K562 (cell line): ENCODE measurements around the gene BRMS1. TPM values are rescaled to one million over a fixed set of nuclear protein-coding genes. Genes with fewer than 3 reads are reported as not detected.
A peak's percentile ranks its signal among the peaks of the same experiment; 100 is the strongest.

Experiments
- ATAC-seq: fragments of 200-7000 bp; cut with Tn5 transposase; 3 replicates; pipeline ENCODE4 v1.9.1; 2020; ENCODE audit warnings: moderate library complexity
- BruUV-seq: library from RNA; stranded (reverse); fragments of 400-500 nt; replicated peaks from 2 replicates; lab custom pipeline; 2021; lab: Mats Ljungman, UMichigan
- CTCF ChIA-PET: fragments of 300-600 bp; formaldehyde crosslinking; extraction: SDS; loops from one replicate; lab custom pipeline; 2021; ENCODE audit warnings: low intra/inter-chr PET ratio; lab: Yijun Ruan, JAX
- POLR2A ChIA-PET: fragments of 300-600, 350-650 bp; sonication (Branson Sonifier 250); formaldehyde crosslinking; extraction: SDS; loops from one replicate; lab custom pipeline; 2021; ENCODE audit warnings: antibody characterized with exemption, inconsistent platforms; lab: Yijun Ruan, JAX
- DNase-seq, 4 experiments: peaks; one replicate each; pipeline versions ENCODE4 v3.0.0 to v3.0.0-alpha.2; 2011 to 2018; ENCODE audit warnings: low spot score in 3 of 4, mixed read lengths in 3 of 4; ENCODE audit errors: extremely low read depth in 1 of 4
- FAIRE-seq: peaks from 2 replicates; lab custom pipeline; 2011; peaks lifted over from hg19 to GRCh38; lab: Jason Lieb, UNC
- H2AFZ ChIP-seq: 2 replicates; pipeline ENCODE4 v1.6.0; 2011; ENCODE audit warnings: low read depth, low read length, control low read depth, inconsistent platforms
- H3K27ac ChIP-seq: fragments of 200-600 bp; 3 replicates; pipeline ENCODE4 v1.8.0; 2011; ENCODE audit warnings: low read depth, mild to moderate bottlenecking, control low read depth, inconsistent platforms, low read length, moderate library complexity, mixed read lengths; ENCODE audit errors: extremely low read depth
- H3K27me3 ChIP-seq, 2 experiments: fragments of 300-600 bp in 1 of 2; 2 replicates in 1 of 2; 3 replicates in 1 of 2; pipeline versions ENCODE4 v1.6.0 to v1.8.0; 2011; ENCODE audit warnings: inconsistent platforms in 2 of 2, low read length in 2 of 2, mild to moderate bottlenecking in 1 of 2, mixed read lengths in 1 of 2, moderate library complexity in 1 of 2; ENCODE audit not compliant: control insufficient read depth in 2 of 2, insufficient read depth in 2 of 2
- H3K36me3 ChIP-seq: fragments of 300-600 bp; 3 replicates; pipeline ENCODE4 v1.8.0; 2011; ENCODE audit warnings: mild to moderate bottlenecking, low read length, inconsistent platforms; ENCODE audit not compliant: control insufficient read depth, insufficient read depth
- H3K4me1 ChIP-seq, 2 experiments: fragments of 200-600 bp in 1 of 2; replicated peaks in 1 of 2; 2 replicates in 1 of 2; 3 replicates in 1 of 2; pipeline versions ENCODE4 v1.5.1 to v1.8.0; 2011; ENCODE audit warnings: inconsistent platforms in 2 of 2, low read length in 2 of 2, mild to moderate bottlenecking in 1 of 2, mixed read lengths in 1 of 2, moderate library complexity in 1 of 2; ENCODE audit not compliant: control insufficient read depth in 2 of 2, insufficient read depth in 2 of 2
- H3K4me2 ChIP-seq: 2 replicates; pipeline ENCODE4 v1.6.1; 2011; ENCODE audit warnings: low read length, control low read depth, inconsistent platforms, mixed read lengths; ENCODE audit not compliant: insufficient read depth
- H3K4me3 ChIP-seq: fragments of 200-600 bp; sonication (generic), shearing (Covaris generic); 2 replicates; pipeline ENCODE4 v1.5.1; 2016; ENCODE audit warnings: control low read depth, inconsistent platforms
- H3K79me2 ChIP-seq: fragments of 200-600 bp; 3 replicates; pipeline ENCODE4 v1.8.0; 2011; ENCODE audit warnings: low read length, inconsistent platforms; ENCODE audit not compliant: control insufficient read depth, insufficient read depth
- H3K9ac ChIP-seq, 2 experiments: 2 replicates each; pipeline versions ENCODE4 v1.6.0 to v1.6.1; 2011; ENCODE audit warnings: low read depth in 2 of 2, low read length in 2 of 2, control low read depth in 1 of 2, inconsistent platforms in 1 of 2, mild to moderate bottlenecking in 1 of 2, mixed read lengths in 1 of 2; ENCODE audit not compliant: insufficient read depth in 1 of 2
- H3K9me1 ChIP-seq: one replicate; pipeline ENCODE4 v1.6.0; 2011; ENCODE audit warnings: inconsistent platforms, mild to moderate bottlenecking, low read length, moderate library complexity; ENCODE audit not compliant: control insufficient read depth, insufficient read depth
- H3K9me3 ChIP-seq: replicated peaks from 2 replicates; pipeline ENCODE4 v1.5.1; 2011; ENCODE audit warnings: low read depth, low read length, inconsistent platforms; ENCODE audit not compliant: control insufficient read depth, insufficient read depth
- H4K20me1 ChIP-seq: replicated peaks from 2 replicates; pipeline ENCODE4 v1.6.1; 2011; ENCODE audit warnings: low read length, inconsistent platforms, mixed read lengths; ENCODE audit not compliant: control insufficient read depth, insufficient read depth
- ILK ChIP-seq: fragments of 450-650 bp; IDR thresholded peaks from 2 replicates; pipeline ENCODE4 v1.6.1; 2016; ENCODE audit warnings: missing genetic modification characterization, low read depth, mild to moderate bottlenecking, missing compliant biosample characterization, moderate library complexity, borderline replicate concordance
- MNT ChIP-seq, 2 experiments: fragments of 450-650 bp; conservative IDR thresholded peaks; 2 replicates each; pipeline ENCODE4 v1.6.1; 2017; ENCODE audit warnings: mild to moderate bottlenecking in 2 of 2, moderate library complexity in 2 of 2
- POLR2A ChIP-seq: fragments of 450-650 bp; conservative IDR thresholded peaks from 2 replicates; pipeline ENCODE4 v1.6.1; 2016
- REST ChIP-seq, 2 experiments: fragments of 450-650 bp; formaldehyde crosslinking in 1 of 2; IDR thresholded peaks; 2 replicates each; pipeline versions ENCODE4 v1.4.0 to v1.6.1; 2014 to 2020; ENCODE audit warnings: mild to moderate bottlenecking in 2 of 2, borderline replicate concordance in 1 of 2, low read depth in 1 of 2
- SP1 ChIP-seq: sonication (generic); formaldehyde crosslinking; IDR thresholded peaks from 2 replicates; pipeline ENCODE4 v1.8.1; 2022; ENCODE audit warnings: mild to moderate bottlenecking, missing genetic modification reagents
- ZNF586 ChIP-seq: fragments of 450-650 bp; formaldehyde crosslinking; conservative IDR thresholded peaks from 2 replicates; pipeline ENCODE4 v1.4.0; 2020; ENCODE audit warnings: mild to moderate bottlenecking, moderate library complexity
- WGBS: fragments of 100-300 bp; shearing (Covaris generic); methylation state at CpG from one replicate; pipeline ENCODE4 v1.1.6; 2016; ENCODE audit warnings: low coverage, mixed read lengths; ENCODE audit not compliant: insufficient coverage; ENCODE audit errors: missing lambda C conversion rate; 5-methylcytosine and 5-hydroxymethylcytosine counted together
- in situ Hi-C: fragments of 300-500 bp; cut with MboI; formaldehyde crosslinking; loops from 4 replicates; pipeline ENCODE4 v1.15.0; 2018; ENCODE audit warnings: inconsistent platforms, mixed read lengths
- intact Hi-C: fragments of 100-400 bp; cut with micrococcal nuclease; formaldehyde crosslinking; loops from 2 replicates; pipeline ENCODE4 v1.14.2; 2022
- polyA plus RNA-seq, 8 experiments: library from polyadenylated mRNA; depleted of rRNA in 4 of 8; stranded (reverse) in 5 of 8; unstranded in 3 of 8; fragments of >200 nt; fragmentation: Nextera tagmentation in 2 of 8; fragmentation: Illumina TruSeq in 1 of 8; extraction: Ambion mirVana in 2 of 8; extraction: Trizol in 1 of 8; gene quantifications; 2 replicates each; pipeline versions ENCODE4 v1.2.1 to v1.2.3, GENCODE V29; 2011 to 2014; ENCODE audit warnings: inconsistent platforms in 1 of 8, missing spikeins in 1 of 8
- total RNA-seq, 7 experiments: library from RNA; depleted of rRNA in 6 of 7; stranded (reverse); fragments of >200 nt in 6 of 7; fragmentation: Illumina TruSeq in 2 of 7; extraction: Trizol in 2 of 7; gene quantifications; 2 replicates each; pipeline versions ENCODE4 v1.2.1 to v1.2.3, GENCODE V29; 2011 to 2021; ENCODE audit warnings: low replicate concordance in 1 of 7

BRMS1 gene
- total and polyA plus RNA-seq, 9 of the 15 experiments (the other 6 are each of a cell fraction or from before 2014, with no cell fraction given): 2.2 to 78.8 (median 33.4) TPM

GRCh38 chr11:66336234-66337102 is 8.4 kb downstream of the BRMS1 start, which contains the start of gene RIN1:
TSS of gene RIN1 (minus strand) at chr11:66336434. CDS start at chr11:66336402, 32 bp downstream.
- Histone ChIP-seq H3K79me2 (no peaks in the 10 kb centered on the region), H3K27me3 (no peaks in the 10 kb centered on the region), H3K36me3 (peaks cover 43% of the 10 kb centered on the region; the same call in 2 of the 3 replicates), H3K4me1 (peaks cover 7 to 55% of the 10 kb centered on the region in 2 experiments; a peak in 4 of 5 replicates), H3K9me3 (no peaks in the 10 kb centered on the region), H3K27ac (no peak within 1 kb of the TSS), H2AFZ (0 out of 2 replicates have a peak within 1 kb of the TSS, but pooled peaks have one; percentile 8), H4K20me1 (peaks cover 3% of the 10 kb centered on the region; the same call in 1 of the 2 replicates), H3K4me3 (no peak within 1 kb of the TSS), H3K9me1 (no peaks in the 10 kb centered on the region), H3K9ac (peak within 1 kb of the TSS in 1 of 2 experiments; percentile 80; a peak in 2 of 4 replicates), H3K4me2 (no peak within 1 kb of the TSS; the same call in 1 of the 2 replicates)
- ATAC-seq (peak; percentile 89), DNase-seq (peak; percentile 81 to 85 (median 84)), FAIRE-seq (peak; percentile 93)
- WGBS: 40% methylated on average over 17 of the region's 22 CpGs
- BruUV-seq: no TSS peak
- ChIA-PET CTCF (interaction anchor here (0.6 to 1.7 kb wide), 3 partner anchors 25 to 447 kb away, joined by 4 to 8 read pairs (median 8); no protein-coding TSS in a partner anchor), POLR2A (interaction anchor here (0.6 to 1.0 kb wide), 5 partner anchors 8 to 729 kb away, joined by 3 to 6 read pairs (median 3); partner anchors contain the start of genes BRMS1 and YIF1A)
- in situ Hi-C loops (no loop called here), intact Hi-C loops (loop anchor here (1.0 kb wide), 1 partner anchor 24 kb away; no protein-coding TSS in a partner anchor)
- TF ChIP-seq SP1 (CRISPR knock-in tag) (peak; percentile 48; the same call in 1 of the 2 replicates), MNT (conservative IDR thresholded peaks at IDR 0.05) (peak in 1 of 2 experiments; percentile 73; a peak in 2 of 4 replicates), ILK (no peak), POLR2A (peak; percentile 45; the same call in 1 of the 2 replicates), REST (IDR thresholded peaks at IDR 0.05; ENCODE audit: borderline replicate concordance) (peak; percentile 65), REST (CRISPR knock-in tag; IDR thresholded peaks at IDR 0.05; ENCODE audit: low read depth) (peak; percentile 73), ZNF586 (CRISPR knock-in tag) (no peak)
